GM19035 (cell line): Measurements from ENCODE around the gene ZNF438.
"Not testable (repeated sequence)": the region's sequence is repeated elsewhere in the genome, so short reads cannot be mapped to it uniquely, and the experiment has no call there.

Experiments
- ATAC-seq: cut with Tn5 transposase; IDR thresholded peaks from one replicate; pipeline ENCODE4 v1.9.1; 2021; ENCODE audit not compliant: unreplicated experiment

Gene ZNF438, protein sequence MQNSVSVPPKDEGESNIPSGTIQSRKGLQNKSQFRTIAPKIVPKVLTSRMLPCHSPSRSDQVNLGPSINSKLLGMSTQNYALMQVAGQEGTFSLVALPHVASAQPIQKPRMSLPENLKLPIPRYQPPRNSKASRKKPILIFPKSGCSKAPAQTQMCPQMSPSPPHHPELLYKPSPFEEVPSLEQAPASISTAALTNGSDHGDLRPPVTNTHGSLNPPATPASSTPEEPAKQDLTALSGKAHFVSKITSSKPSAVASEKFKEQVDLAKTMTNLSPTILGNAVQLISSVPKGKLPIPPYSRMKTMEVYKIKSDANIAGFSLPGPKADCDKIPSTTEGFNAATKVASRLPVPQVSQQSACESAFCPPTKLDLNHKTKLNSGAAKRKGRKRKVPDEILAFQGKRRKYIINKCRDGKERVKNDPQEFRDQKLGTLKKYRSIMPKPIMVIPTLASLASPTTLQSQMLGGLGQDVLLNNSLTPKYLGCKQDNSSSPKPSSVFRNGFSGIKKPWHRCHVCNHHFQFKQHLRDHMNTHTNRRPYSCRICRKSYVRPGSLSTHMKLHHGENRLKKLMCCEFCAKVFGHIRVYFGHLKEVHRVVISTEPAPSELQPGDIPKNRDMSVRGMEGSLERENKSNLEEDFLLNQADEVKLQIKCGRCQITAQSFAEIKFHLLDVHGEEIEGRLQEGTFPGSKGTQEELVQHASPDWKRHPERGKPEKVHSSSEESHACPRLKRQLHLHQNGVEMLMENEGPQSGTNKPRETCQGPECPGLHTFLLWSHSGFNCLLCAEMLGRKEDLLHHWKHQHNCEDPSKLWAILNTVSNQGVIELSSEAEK

GRCh38 chr10:31031558-31032257, at the start of gene ZNF438:
Gene ZNF438, minus strand, starts transcription at chr10:31031865. Its CDS starts 154,831 bp downstream, at chr10:30877034.
- ATAC-seq, result peak; percentile 85

DNA sequence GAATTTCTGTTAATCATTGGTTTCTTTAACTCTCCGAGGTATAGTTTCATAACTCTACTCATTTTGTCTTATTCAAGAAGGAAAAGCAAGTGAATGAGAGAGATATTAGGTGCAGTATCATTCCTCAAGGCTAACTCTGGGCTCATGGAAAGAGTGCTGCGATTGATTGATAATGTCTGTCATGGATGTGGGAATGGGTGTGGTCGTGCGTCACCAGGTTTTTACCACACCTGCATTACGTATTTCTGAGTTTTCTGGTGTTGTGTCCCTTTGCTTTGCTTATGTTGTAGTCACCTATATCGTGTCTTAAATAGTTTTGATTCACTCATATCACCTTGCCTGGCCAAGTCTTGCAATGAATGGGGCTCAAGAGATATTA, 44.9 kb upstream of the ZNF438 start:
- no peak for ATAC-seq

DNA sequence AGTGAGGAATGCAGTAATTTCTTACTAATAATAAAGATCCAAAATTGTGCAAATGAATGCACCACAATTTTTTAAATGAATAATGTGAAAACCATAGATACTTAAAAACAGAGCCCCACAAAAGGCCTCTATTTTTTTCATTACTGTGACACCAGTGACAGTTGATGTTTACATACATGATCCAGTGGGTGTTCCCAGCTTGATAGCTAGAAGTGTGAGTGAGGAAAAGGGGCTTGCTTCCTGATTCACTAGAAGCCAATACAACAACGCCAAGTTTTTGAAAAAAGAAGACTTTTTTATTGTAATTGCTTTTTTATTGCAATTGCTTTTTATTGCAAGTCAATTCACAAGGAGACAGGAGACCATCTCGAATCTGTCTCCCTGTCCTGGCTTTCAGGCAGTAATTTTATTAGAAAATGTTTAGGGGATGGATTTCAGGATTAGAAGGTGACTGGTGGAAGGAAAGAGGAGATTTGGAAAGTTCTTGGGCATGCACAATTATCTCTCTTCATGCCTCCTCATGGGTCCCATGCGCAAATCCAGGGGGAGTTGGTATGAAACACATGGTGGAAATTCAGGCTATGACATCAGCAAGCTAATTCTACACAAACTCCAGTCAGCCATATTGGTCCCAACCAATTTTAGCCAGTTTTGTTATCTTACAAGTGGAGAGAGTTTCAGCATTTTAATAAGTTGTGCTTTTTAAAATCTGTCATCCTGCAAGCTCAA, 44.4 kb upstream of the ZNF438 start:
- no peak for ATAC-seq

GRCh38 chr10:31075434-31075833, 43.8 kb upstream of the ZNF438 start:
- no peak for ATAC-seq

DNA sequence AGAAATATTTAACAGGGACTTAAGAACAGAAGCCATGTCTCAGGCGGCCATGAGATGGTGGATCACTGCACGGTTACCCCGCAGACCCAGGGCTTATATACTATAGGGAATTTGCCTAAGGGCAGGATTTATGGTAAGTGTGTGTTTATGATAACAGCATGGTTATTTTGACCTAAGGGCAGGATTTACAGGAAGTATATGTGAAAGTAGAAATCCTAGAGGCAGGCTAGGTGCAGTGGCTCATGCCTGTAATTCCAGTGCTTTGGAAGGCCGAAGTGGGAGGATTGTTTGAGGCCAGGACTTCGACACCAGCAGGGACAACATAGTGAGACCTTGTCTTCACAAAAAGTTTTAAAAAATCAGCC, 43.0 kb upstream of the ZNF438 start:
- no peak for ATAC-seq

DNA sequence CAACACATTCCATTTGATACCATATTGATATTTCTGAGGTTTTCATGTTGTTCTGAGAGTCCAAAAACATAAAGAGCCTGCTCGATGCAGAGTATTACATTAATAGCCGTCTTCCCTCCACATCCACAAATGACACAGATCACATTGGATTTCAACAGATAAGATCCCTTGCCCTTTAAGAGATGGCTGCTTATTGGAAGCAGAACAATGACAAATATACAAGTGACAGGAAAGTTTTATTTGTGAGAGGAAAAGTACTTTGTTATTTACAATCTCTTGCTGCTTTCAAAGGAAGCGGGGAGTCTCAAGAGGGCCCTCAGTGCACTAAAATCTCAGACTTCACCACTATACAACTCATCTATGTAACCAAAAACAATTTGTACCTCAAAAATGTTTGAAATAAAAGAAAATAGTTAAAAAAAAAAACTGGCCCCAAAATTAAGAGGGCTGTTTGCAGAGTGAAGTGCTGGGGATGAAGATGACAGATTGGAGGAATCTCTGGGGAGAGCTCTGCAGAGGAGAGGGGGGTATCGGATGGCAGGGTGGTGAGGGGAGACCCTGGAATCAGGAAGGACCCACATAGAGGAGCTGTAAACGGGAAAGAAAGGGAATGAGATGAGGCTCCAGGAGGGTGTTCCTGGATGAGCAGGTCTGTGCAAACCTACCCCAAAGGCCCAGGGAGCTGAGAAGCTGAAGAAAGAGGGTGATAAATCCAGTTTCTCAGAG, 42.5 kb upstream of the ZNF438 start:
- ATAC-seq, result no peak

GRCh38 chr10:31073211-31073610, 41.5 kb upstream of the ZNF438 start:
- ATAC-seq, result no peak

DNA sequence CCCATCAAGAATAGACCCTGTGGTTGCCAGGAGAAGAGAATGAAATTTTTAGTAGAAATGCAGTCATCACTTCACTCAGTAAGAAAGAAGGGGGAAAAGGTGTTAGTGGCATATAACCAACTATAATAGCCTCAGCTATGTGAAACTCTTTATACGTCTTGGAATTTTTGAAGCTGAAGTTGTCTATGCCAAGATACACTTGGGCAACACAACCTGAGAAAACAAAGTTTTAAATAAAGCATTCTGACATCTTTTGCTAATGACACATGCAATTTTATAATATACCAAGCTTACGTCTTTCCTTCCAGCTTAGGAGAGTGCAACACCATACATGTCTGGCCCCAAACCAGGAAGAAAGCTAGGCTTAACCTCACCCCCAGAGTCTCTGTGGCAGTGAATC, 40.8 kb upstream of the ZNF438 start:
- ATAC-seq, result no peak

DNA sequence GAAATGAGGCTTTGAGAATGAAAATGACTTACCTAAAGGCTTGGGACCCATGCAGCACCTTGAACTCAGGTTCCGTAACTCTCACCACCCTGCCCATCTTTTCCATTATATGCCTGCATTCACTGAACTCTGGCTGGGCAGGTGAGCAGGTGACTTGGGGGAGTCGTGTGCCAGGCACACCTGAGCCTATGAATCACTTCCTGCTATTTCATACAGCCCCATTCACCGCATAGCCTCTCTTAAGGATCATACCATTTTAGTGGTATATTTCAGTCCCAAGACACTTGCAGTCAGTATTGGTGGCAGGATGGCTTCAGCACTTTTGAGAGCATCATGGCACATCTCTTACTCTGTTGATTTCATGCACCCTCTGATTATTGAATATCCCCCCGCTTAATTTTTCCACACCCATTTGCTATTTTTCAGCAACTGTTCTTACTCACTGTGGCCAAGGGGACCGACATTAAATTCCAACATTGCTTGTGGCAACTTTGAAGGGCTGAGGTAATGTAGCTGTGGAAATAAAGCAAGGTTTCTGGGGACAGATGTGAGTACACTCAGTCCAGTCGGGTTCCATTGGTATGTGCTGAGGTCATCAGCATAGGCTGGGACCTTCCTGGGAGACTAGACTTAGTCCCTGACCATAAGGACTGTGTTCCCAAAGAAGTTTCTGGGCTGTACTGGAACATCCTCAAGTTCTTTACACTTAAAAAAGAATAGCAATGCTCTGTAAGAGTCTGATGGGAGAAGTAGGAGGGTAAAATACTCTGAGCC, 39.8 kb upstream of the ZNF438 start:
- no peak for ATAC-seq

DNA sequence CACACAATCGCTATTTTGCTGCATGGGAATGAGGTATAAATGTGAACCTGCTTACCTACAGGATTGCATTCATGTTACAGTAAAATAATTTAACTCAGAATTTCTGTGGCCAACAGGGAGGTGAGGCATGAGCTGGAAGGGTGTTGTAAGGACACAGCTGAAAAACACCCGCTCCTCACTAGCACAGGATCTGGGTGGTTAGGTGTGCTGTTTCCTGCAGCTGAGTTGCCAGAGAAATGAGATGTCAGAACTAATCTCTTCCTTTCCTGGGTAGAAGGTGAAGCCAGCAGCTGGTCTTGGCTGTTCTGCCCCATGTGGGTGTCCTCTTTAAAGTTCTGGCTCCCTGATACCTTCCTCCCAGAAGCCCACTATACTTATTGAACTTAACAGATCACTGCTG, 39.0 kb upstream of the ZNF438 start:
- ATAC-seq, result no peak

GRCh38 chr10:31070025-31070424, 38.4 kb upstream of the ZNF438 start:
- no peak for ATAC-seq

- no peak for ATAC-seq
Measured at GRCh38 chr10:31069411-31069810, 37.7 kb upstream of the ZNF438 start.

DNA sequence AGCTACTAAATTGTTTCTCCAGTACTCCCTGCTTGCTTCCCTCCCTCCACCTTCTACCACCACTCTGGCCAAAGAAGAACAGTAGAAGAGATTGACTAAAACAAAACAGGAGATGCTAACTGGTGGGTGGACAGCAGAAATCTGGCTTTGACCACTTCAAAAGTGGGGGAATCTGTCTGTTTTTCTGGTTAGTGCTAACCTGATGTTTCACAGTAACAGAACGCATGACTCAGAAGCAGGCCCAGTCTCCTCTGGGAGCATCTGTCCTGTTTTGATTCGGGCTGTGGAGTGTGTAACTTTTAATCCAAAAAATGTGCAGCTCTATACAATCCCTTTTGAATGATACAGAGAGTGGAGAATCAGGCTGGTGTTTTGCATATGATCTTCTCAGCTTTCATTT, 32.7 kb upstream of the ZNF438 start:
- no peak for ATAC-seq

GRCh38 chr10:31063841-31064240, 32.2 kb upstream of the ZNF438 start:
- ATAC-seq, result no peak

GRCh38 chr10:31062856-31063255, 31.2 kb upstream of the ZNF438 start:
- ATAC-seq, result no peak

GRCh38 chr10:31061941-31062340, 30.3 kb upstream of the ZNF438 start:
- ATAC-seq, result no peak

DNA sequence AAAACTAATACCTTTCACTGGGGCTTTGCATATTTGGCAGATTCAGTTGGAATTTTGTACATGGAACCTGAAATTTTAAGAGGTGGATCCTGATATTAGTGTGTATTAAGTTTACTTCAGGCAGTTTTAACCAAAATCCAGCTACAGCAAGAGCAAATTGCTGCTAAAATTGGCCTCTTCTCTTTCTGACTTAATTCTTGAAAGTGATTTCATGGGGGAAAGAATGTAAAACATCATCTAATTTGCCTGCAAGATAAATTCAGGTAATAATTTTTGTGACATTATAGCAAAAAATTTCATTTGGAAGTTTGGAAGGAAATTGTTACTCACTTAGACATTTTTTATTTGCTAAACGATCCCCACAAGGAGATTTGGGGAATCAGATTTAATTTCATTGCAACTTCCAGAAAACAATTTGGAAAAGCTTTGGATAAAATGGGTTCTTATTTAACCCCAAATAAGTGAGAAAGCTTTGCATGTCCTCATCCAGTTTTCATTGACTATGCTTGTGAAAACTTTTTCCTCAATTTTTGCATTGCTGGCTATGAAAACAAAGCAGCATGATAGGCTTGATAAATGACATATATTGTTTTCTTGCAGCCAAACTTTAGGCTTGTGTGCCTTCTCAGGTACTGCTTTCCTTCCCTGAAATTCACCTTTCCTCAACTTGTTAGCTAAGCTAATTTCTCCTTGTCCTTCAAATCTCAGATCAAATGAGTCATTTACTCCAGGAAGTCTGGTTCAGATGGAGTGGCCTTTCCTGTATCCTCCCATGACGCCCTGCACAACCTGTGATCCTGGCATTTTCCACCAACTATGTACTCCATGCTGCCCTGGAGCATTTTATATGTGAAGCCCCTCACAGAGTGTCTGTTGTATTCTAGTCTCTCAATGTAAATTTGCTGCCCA, 27.4 kb upstream of the ZNF438 start:
- ATAC-seq, result no peak

DNA sequence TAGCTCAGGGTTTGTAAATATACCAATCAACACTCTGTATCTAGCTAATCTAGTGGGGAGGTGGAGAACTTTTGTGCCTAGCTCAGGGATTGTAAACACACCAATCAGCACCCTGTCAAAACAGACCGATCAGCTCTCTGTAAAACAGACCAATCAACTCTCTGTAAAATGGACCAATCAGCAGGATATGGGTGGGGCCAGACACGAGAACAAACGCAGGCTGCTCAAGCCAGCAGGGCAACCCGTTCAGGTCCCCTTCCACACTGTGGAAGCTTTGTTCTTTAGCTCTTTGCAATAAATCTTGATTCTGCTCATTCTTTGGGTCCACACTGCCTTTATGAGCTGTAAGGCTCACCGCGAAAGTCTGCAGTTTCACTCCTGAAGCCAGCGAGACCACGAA, 25.0 kb upstream of the ZNF438 start:
- not testable (repeated sequence) for ATAC-seq
